GM18909 (cell line): Measurements from ENCODE around the gene FANCF.

ENCODE experiments used
- ATAC-seq: cut with Tn5 transposase; IDR thresholded peaks from one replicate; pipeline ENCODE4 v1.9.1; 2021; ENCODE audit warnings: mild to moderate bottlenecking; ENCODE audit not compliant: unreplicated experiment, poor library complexity

The FANCF gene

GRCh38 chr11:22626573-22627239 is 1.1 kb upstream of the FANCF start:
- no peak for ATAC-seq

- peak; percentile 70 for ATAC-seq
These were observed 728 bp downstream of the FANCF start for GRCh38 chr11:22624742-22625447.

GRCh38 chr11:22617868-22618267 is 7.8 kb downstream of the FANCF start:
- ATAC-seq: no peak

- no peak for ATAC-seq
These were observed 21.7 kb downstream of the FANCF start for GRCh38 chr11:22603933-22604332.

GRCh38 chr11:22602504-22602903 is 23.1 kb downstream of the FANCF start:
- no peak for ATAC-seq

GRCh38 chr11:22599458-22599857 is 26.2 kb downstream of the FANCF start:
- ATAC-seq: no peak

- ATAC-seq: no peak
These were observed 28.6 kb downstream of the FANCF start for GRCh38 chr11:22597062-22597461.

- no peak for ATAC-seq
These were observed 40.6 kb downstream of the FANCF start for GRCh38 chr11:22584976-22585375.

GRCh38 chr11:22583963-22584492 is 41.6 kb downstream of the FANCF start:
- ATAC-seq: no peak

GRCh38 chr11:22582151-22582410 is 43.5 kb downstream of the FANCF start:
- no peak for ATAC-seq

GRCh38 chr11:22581354-22582150 is 44.1 kb downstream of the FANCF start:
- no peak for ATAC-seq

GRCh38 chr11:22577854-22578253 is 47.8 kb downstream of the FANCF start:
- peak; percentile 65 for ATAC-seq
